ENCODE results near the gene FBXO48.
"Not testable (repeated sequence)": the region's sequence is repeated elsewhere in the genome, so short reads cannot be mapped to it uniquely, and the experiment has no call there.

DNA sequence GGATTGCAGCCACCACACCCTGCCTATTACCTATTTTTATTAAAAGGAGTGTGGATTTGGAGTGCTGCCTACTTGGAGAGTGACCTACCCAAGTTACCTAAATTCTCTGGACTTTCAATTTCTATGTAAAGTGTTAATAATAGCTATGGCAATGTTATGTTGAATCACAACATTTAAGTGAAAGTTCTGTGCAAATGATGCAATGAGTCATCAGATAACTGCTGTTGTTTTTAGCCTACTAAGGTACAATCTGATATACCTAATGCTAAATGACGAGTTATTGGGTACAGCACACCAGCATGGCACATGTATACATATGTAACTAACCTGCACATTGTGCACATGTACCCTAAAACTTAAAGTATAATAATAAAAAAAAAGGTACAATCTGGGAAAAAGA lies 21.5 kb upstream of the FBXO48 start:
- TF ChIP-seq, protein P1, sequence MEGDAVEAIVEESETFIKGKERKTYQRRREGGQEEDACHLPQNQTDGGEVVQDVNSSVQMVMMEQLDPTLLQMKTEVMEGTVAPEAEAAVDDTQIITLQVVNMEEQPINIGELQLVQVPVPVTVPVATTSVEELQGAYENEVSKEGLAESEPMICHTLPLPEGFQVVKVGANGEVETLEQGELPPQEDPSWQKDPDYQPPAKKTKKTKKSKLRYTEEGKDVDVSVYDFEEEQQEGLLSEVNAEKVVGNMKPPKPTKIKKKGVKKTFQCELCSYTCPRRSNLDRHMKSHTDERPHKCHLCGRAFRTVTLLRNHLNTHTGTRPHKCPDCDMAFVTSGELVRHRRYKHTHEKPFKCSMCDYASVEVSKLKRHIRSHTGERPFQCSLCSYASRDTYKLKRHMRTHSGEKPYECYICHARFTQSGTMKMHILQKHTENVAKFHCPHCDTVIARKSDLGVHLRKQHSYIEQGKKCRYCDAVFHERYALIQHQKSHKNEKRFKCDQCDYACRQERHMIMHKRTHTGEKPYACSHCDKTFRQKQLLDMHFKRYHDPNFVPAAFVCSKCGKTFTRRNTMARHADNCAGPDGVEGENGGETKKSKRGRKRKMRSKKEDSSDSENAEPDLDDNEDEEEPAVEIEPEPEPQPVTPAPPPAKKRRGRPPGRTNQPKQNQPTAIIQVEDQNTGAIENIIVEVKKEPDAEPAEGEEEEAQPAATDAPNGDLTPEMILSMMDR (conservative IDR thresholded peaks at IDR 0.05 in 1 of 2, IDR thresholded peaks at IDR 0.05 in 1 of 2; ENCODE audit: low read depth in 1 of 2, low read length in 2 of 2) = not testable (repeated sequence)
- not testable (repeated sequence) for TF ChIP-seq EZH2 (IDR thresholded peaks at IDR 0.05; ENCODE audit: low read length, missing control alignments)

Data from fibroblast of lung (primary cell).